Stimulated activated CD4-positive, alpha-beta T cell treated with anti-CD3 and anti-CD28 coated beads, TNF-alpha, amount 100 ng/mL, for 48 hours (primary cell): ENCODE results near the gene ZIK1.

Experiments used
- DNase-seq, 3 donors: peaks; one replicate each; pipeline ENCODE4 v3.0.0-alpha.2; 2020; ENCODE audit warnings: low read depth in 3 of 3

ZIK1 gene

DNA sequence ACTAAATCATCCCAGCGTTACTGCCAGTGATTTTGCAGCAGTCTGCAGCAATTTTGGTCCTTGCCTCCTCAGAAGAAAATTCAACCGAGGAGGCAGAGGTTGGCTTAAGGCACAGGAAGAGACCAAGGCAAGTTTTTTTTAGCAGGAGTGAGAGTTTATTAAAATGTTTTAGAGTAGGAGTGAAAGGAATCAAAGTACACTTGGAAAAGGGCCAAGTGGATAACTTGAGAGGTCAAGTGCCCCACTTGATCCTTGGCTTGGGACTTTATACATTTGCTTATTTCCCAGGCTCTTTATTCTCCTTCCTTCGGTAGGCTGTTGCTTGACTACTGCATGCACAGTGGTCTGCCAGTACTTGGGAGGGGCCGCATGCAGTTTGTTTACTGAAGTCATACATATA, 27.2 kb downstream of the ZIK1 start:
- DNase-seq, result no peak

DNA sequence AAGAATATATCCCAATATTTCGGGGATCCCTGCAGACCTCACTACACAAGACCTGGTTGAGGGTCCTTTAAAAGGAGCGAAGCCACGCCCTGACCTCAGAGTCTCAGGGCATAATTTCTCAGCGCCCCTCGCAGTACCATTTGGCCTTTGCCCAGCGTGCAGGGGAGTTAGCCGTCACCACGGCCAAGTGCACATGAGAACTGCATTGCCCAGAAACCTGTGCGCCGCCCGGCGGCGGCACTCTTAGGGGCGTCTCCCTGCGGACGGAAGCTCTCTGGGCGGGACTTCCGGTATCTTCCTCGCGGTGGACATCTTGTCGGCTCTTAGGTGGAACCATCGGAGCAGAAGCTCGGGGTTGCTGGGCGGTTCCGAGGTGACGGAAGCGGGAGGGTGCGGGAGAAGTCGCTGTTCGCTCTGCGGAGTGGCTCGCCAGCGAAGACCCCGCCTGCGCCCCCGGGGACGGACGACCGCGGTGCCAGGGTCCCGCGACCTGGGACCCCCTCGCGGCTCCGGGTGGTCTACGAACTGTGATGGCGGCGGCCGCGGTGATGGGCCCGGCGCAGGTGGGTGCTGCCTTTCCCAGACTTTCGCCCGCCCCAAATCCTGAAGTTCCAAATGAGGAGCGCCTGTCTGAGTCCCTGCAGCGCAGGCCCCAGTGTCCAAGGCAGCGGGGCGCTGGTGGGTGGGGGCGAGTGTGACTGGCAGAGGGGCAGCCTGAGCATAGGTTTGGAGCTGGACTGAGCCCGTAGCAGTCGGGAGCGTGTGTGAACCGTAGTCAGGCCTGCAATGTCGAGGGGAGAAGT, 30.2 kb downstream of the ZIK1 start, which contains the start of gene ZNF134:
Gene ZNF134 (plus strand): TSS at position 302 of the 803 bp plus-strand sequence. CDS start 5,227 bp downstream, outside the sequence.
- DNase-seq, result peak; percentile 78 to 84 (median 82)

DNA sequence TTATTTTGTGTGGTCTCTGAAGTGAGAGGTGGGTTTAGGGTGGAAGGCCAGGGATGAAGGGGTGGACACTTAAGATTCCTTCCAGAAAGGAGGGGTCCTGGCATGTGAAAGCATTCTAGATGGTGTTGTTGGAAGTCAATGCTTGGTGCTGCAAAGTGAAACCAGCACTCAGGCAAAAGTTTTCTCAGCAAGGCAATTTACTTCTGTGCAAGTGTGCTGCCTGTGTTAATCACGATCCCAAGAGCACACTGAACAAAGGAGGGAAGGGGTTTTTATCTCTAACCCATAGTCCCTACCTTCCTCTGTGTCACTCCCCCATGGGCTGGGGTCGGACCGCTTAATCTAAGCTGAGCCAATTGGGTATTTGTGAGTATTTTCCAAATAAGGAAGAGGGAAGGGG, 31.4 kb downstream of the ZIK1 start:
- DNase-seq, result no peak

DNA sequence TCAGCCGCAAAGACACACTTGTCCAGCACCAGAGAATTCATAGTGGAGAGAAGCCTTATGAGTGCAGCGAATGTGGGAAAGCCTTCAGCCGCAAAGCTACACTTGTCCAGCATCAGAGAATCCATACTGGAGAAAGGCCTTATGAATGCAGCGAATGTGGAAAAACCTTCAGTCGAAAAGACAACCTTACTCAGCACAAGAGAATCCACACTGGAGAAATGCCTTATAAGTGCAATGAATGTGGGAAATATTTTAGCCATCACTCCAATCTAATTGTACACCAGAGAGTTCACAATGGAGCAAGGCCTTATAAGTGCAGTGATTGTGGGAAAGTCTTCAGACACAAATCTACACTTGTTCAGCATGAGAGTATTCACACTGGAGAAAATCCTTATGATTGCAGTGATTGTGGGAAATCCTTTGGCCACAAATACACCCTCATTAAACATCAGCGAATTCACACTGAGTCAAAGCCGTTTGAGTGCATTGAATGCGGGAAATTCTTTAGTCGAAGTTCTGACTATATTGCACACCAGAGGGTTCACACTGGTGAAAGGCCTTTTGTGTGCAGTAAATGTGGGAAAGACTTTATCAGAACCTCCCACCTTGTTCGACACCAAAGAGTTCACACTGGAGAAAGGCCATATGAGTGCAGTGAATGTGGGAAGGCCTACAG, 36.9 kb downstream of the ZIK1 start:
- no peak for DNase-seq

DNA sequence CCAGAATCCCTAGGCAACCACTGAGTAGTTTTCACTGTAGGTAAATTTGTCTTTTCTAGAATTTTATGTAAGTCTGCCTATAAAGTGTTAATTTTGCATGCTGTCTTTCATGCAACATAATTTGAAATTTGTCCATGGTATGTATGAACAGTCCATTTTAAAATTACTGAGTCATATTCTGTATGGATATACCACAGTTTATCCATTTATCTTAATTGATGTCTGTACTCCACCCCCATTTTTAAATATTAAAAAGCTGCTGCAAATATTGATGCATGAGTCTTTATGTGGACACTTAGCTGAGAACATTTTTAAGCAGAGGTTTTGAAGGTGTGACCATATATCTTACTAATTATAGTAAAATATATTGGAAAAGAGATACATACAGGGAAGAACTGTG, 39.1 kb downstream of the ZIK1 start:
- DNase-seq, result no peak

DNA sequence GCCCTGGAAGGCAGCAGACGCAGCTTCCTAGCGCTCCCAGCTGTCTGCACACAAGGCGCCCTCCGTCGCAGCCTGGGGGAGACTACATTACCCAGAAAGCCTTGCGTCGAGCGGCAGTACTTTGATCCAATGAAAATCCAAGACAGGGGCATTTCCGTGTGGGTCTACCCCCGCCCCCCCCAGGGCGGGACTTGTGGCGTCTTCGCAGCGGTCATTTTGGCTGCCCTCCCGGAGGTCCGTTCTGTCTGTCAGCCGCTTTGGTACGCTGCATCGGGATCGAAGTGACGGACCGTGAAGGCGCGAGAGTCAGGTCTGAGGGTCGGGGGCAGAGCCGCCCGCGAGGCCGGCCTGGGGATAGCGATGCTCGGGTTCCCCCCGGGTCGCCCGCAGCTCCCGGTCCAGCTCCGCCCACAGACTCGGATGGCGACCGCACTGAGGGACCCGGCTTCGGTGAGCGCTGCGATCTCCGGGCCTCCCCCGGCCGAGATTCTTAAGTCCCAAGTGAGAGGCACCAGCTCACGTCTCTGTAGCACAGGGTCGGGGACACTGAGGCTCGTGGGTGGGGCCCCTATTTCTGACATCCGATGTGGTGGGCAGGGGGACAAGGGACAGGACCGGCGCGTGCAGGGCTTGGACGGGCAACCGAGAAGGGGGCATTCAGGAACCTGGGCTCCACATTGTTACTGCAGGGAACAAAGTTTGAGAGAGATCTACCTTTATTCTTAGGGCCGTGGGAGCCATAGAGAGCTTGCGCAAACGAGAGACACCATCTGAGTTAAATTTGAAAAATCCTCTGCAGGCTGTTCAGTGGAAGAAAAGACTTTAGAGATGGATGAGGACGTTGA, 49.3 kb downstream of the ZIK1 start, which contains the start of gene ZNF211:
Gene ZNF211 (plus strand): TSS at position 182 of the 845 bp plus-strand sequence. CDS start 179 bp downstream, at position 361.
- DNase-seq, result peak; percentile 71 to 77 (median 71)

DNA sequence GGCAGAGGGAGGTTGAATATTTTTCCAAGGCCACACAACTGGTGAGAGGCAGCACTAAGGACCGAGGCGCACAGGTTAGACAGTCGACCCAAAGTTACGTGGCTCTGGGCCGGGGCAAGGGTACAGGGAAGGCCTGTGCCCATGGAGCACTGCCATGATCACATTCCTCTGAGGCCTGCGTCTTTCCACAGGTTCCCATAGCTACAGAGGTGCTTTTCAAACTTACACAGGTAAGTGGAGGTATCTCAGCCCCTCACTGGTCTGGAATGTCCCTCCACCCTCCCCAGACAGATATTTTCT, 49.8 kb downstream of the ZIK1 start:
- no peak for DNase-seq

DNA sequence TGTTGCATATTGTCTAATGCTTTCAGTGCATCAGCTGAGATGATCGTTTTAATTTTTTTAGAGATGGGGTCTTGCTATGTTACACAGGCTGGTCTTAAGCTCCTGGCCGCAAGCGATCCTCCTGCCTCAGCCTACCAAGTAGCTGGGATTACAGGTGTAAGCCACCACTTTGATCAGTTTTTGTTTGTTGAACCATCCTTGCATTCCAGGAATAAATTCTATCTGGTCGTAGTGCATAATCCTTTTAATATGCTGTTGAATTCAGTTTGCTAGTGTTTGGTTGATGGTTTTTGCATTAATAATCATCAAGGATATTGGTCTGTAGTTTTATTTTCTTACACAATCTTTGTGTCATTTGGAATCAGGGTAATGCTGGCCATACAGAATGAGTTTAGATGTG, 53.4 kb downstream of the ZIK1 start:
- no peak for DNase-seq

DNA sequence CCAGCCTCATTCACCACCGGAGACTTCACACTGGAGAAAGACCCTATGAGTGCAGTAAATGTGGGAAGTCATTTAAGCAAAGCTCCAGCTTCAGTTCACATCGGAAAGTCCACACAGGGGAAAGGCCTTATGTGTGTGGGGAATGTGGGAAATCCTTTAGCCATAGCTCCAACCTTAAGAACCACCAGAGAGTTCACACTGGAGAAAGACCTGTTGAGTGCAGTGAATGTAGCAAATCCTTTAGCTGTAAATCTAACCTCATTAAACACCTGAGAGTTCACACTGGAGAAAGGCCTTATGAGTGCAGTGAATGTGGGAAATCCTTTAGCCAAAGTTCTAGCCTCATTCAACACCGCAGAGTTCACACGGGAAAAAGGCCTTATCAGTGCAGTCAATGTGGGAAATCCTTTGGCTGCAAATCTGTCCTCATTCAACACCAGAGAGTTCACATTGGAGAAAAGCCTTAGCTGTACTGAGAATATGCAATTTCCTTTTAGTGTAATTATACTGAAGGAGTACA, 57.8 kb downstream of the ZIK1 start:
- DNase-seq, result no peak

DNA sequence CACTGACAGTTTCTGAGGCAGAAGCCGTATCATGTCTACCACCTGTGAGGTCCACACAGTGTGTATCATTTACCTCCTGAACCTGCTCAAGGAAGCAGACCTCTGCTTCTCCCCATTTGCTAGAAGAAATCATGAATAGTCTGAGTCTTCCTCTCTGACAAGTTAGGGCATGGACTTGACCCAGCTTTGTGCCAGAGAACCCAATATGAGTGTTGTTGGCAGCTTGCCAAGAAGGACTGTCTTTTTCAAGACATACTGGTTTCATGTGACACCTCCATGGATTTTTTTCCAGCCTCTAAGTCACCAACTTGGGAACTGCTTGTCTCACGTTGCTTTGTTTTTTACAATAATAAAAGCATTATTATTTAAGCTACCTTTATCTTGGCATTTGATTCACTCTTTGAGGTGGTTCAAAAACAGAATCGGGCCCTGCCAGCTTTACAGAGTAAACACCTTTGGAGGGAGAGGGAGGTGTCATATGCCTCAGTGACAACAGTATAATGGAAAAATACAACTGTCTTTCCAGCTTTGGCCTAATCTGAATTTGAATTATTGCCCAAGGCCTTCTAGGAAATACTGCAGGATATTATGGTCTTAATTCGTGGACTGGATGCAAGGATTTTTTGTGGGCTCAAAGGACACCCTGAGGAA, 58.6 kb downstream of the ZIK1 start:
- DNase-seq, result no peak
